Measurements from ENCODE around the gene C6orf141. TPM values are rescaled to one million over a fixed set of nuclear protein-coding genes. Genes with fewer than 3 reads are reported as not detected.
A peak's percentile ranks its signal among the peaks of the same experiment; 100 is the strongest.

The C6orf141 gene
- total RNA-seq (1 to 10 TPM; 2.4 to 9.3 (median 4.6) TPM), polyA plus RNA-seq (10 to 100 TPM; 14.5 to 21.1 TPM)

DNA sequence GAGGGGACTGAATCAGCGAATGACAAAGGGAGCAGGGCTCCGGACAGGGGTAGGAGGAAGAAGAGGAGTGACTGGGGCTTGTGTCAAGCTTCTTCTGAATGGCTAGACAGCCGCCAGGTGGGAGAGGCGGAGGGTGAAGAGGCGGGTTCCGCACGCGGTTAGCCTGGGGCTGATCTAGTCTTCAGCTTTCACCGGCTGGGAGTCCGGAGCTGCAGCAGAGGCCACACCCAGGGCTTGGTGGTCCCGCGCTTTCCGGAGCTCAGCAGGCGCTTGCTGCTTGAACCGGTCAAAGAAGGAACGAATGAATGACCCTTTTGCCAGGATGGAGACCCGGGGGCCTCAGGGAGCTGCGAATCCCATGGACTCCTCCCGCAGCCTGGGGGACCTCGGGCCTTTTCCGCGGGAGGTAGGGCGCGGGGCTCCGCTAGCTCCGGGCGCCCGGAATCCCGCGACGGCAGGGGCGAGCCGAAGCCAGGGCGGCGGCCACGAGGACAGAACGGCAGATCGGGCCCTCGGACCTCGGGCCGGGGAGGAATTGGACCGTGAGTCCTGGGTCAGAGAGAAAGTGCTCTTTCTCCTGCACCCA, at the start of gene C6orf141:
TSS of gene C6orf141 (plus strand) at position 177 of the 586 bp plus-strand sequence. CDS start at position 302, 125 bp downstream.
- peaks cover 0 to 7% (median 0%) of the 10 kb centered on the region in 3 donors for H3K4me1 ChIP-seq
- H3K9me3 ChIP-seq, result no peaks in the 10 kb centered on the region
- intact Hi-C loops (cut with DNase I), result no loop called here
- WGBS, 2 donors, result 1% methylated on average over 41 to 42 of the region's 42 CpGs
- H3K27ac ChIP-seq, result peak within 1 kb of the TSS; percentile 25 to 76 (median 68)
- peak within 1 kb of the TSS; percentile 26 to 61 (median 32) for H3K4me3 ChIP-seq
- peak; percentile 68 to 87 (median 84) for ATAC-seq
- H3K36me3 ChIP-seq, result no peaks in the 10 kb centered on the region
- TF ChIP-seq CTCF (IDR thresholded peaks at IDR 0.05), result no peak
- peak; percentile 13 to 72 (median 41) for DNase-seq
- no peak for FAIRE-seq
- peaks cover 0 to 4% (median 0%) of the 10 kb centered on the region in 4 donors for H3K27me3 ChIP-seq

GRCh38 chr6:49504666-49505065, 45.8 kb upstream of the C6orf141 start:
- Histone ChIP-seq H3K4me1 (peaks cover 0 to 10% (median 0%) of the 10 kb centered on the region in 3 donors), H3K27me3 (no peaks in the 10 kb centered on the region), H3K27ac (no peak overlapping the region), H3K4me3 (no peak overlapping the region), H3K36me3 (no peaks in the 10 kb centered on the region), H3K9me3 (no peaks in the 10 kb centered on the region)
- FAIRE-seq (no peak), ATAC-seq (no peak), DNase-seq (no peak)
- no peak for TF ChIP-seq CTCF (IDR thresholded peaks at IDR 0.05)
- intact Hi-C loops (cut with DNase I), result no loop called here
- WGBS, 2 donors, result 76 to 99% methylated on average over 5 of the region's 5 CpGs

DNA sequence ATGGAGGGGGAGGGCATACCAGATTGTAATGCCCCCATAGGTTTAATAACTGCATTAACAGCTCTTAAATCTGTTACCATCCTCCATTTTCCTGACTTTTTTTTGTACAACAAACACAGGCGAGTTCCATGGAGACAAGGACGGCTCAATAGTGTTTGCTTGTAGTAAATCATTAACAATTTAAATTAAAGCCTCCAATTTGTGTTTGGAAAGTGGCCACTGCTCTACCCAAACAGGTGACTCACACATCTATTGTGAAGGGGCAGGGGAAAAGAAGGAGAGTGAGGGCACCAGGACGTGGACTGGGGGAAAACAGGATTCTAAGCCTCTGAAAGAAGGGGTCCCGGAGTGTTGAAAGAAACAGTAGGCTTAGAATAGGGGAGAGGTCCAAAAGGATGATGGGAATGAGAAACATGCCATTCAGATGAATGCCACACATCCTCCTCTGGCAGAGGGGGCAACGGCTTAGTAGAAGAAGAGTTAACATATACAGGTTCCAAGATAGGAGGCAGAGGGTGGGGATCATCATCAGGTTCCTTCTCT, 43.8 kb upstream of the C6orf141 start:
- DNase-seq (peak in 3 of 6 donors; percentile 31 to 39 (median 36)), ATAC-seq (peak; percentile 40 to 77 (median 63)), FAIRE-seq (no peak)
- 30 to 32% methylated on average over 5 of the region's 5 CpGs for WGBS, 2 donors
- Histone ChIP-seq H3K27me3 (no peaks in the 10 kb centered on the region), H3K9me3 (no peaks in the 10 kb centered on the region), H3K4me1 (peaks cover 0 to 10% (median 0%) of the 10 kb centered on the region in 3 donors), H3K27ac (peak overlapping the region in 2 of 4 donors; percentile 19 to 54), H3K4me3 (no peak overlapping the region), H3K36me3 (no peaks in the 10 kb centered on the region)
- intact Hi-C loops (cut with DNase I), result no loop called here
- no peak for TF ChIP-seq CTCF (IDR thresholded peaks at IDR 0.05)

DNA sequence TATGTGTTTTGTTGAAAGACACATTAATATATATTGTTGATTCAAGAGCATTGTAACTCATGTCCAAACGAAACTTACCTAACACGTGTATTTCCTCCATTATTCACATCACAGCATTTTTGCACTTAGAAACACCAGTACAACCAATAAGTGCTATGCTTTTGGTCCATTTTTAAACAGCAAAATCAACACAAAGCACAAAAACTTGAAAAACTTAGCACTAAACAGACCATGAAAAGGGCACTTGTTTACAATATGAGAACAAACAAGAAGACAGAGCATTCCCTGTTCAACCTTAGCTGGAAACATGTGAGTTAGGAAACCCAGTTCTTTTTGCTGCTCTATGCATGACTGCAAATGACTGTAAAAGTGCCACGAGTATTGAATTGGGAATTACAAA, 41.1 kb upstream of the C6orf141 start:
- 83 to 87% methylated on average over 3 of the region's 3 CpGs for WGBS, 2 donors
- intact Hi-C loops (cut with DNase I), result no loop called here
- DNase-seq, result no peak
- Histone ChIP-seq H3K4me3 (no peak overlapping the region), H3K27me3 (no peaks in the 10 kb centered on the region), H3K9me3 (no peaks in the 10 kb centered on the region), H3K27ac (no peak overlapping the region), H3K36me3 (no peaks in the 10 kb centered on the region), H3K4me1 (peaks cover 0 to 22% (median 0%) of the 10 kb centered on the region in 3 donors)
- no peak for ATAC-seq
- TF ChIP-seq CTCF (IDR thresholded peaks at IDR 0.05), result no peak
- no peak for FAIRE-seq
